HFFc6 (cell line): ENCODE measurements around the gene DGKE. TPM values are rescaled to one million over a fixed set of nuclear protein-coding genes. Genes with fewer than 3 reads are reported as not detected.

Source experiments
- DNase-seq: peaks from one replicate; pipeline ENCODE4 v3.0.0-alpha.2; 2018
- H3K27ac Mint-ChIP-seq: 2 replicates; pipeline ENCODE4 v1.8.0; 2020; ENCODE audit warnings: mild to moderate bottlenecking, mixed read lengths
- H3K27me3 Mint-ChIP-seq: 2 replicates; pipeline ENCODE4 v1.8.0; 2021; ENCODE audit warnings: mild to moderate bottlenecking, moderate library complexity, mixed read lengths; ENCODE audit not compliant: insufficient read depth
- H3K36me3 Mint-ChIP-seq: 2 replicates; pipeline ENCODE4 v1.8.0; 2021; ENCODE audit warnings: low read depth, mixed read lengths
- H3K4me1 Mint-ChIP-seq: 2 replicates; pipeline ENCODE4 v1.8.0; 2020; ENCODE audit warnings: low read depth, mixed read lengths
- H3K4me3 Mint-ChIP-seq: 2 replicates; pipeline ENCODE4 v1.8.0; 2020; ENCODE audit warnings: mild to moderate bottlenecking, moderate library complexity, mixed read lengths
- H3K9me3 Mint-ChIP-seq: 2 replicates; pipeline ENCODE4 v1.8.0; 2020; ENCODE audit warnings: mild to moderate bottlenecking, mixed read lengths
- total RNA-seq, 6 experiments: library from RNA; stranded (reverse); fragmentation: NEBNext Ultra II Directional; extraction: Animal tissue kit (Norgen Biotek cat#: 25700); gene quantifications; 2 replicates in 1 of 6; 3 replicates in 5 of 6; pipeline ENCODE4 v1.2.3, GENCODE V29; 2021
- TF ChIP-seq, protein P1 (sequence below): fragments of 200-600 bp; sonication (generic); IDR thresholded peaks from 2 replicates; pipeline ENCODE4 v1.5.0; 2021; ENCODE audit warnings: antibody characterized with exemption, mild to moderate bottlenecking

The DGKE gene
- total RNA-seq, 6 experiments from 2014 or later = 5.9 to 9.3 (median 7.6) TPM

DNA sequence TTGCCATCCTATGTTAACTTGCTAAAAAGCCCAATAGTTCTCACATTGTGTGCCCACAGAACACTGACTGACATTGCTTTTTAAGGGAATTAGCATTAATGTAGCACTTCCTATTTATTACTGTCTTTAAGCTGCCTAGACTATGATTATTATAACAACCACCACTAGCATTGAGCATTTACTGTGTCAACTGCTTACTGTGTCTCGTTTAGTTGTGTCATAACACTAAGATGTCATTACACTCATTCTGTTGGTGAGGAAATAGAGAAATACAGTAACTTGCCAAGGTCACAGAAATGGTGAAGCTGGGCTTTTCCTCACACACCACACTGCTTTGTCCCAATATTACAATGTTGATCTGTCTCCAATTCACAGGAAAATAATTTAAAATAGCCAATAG, 49.7 kb downstream of the DGKE start:
- TF ChIP-seq, protein P1, sequence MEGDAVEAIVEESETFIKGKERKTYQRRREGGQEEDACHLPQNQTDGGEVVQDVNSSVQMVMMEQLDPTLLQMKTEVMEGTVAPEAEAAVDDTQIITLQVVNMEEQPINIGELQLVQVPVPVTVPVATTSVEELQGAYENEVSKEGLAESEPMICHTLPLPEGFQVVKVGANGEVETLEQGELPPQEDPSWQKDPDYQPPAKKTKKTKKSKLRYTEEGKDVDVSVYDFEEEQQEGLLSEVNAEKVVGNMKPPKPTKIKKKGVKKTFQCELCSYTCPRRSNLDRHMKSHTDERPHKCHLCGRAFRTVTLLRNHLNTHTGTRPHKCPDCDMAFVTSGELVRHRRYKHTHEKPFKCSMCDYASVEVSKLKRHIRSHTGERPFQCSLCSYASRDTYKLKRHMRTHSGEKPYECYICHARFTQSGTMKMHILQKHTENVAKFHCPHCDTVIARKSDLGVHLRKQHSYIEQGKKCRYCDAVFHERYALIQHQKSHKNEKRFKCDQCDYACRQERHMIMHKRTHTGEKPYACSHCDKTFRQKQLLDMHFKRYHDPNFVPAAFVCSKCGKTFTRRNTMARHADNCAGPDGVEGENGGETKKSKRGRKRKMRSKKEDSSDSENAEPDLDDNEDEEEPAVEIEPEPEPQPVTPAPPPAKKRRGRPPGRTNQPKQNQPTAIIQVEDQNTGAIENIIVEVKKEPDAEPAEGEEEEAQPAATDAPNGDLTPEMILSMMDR = no peak
- Mint-ChIP-seq H3K4me3 (no peak overlapping the region), H3K36me3 (peaks cover 26% of the 10 kb centered on the region), H3K9me3 (peaks cover 16% of the 10 kb centered on the region), H3K4me1 (peaks cover 8% of the 10 kb centered on the region), H3K27ac (no peak overlapping the region), H3K27me3 (no peaks in the 10 kb centered on the region)
- DNase-seq = no peak

DNA sequence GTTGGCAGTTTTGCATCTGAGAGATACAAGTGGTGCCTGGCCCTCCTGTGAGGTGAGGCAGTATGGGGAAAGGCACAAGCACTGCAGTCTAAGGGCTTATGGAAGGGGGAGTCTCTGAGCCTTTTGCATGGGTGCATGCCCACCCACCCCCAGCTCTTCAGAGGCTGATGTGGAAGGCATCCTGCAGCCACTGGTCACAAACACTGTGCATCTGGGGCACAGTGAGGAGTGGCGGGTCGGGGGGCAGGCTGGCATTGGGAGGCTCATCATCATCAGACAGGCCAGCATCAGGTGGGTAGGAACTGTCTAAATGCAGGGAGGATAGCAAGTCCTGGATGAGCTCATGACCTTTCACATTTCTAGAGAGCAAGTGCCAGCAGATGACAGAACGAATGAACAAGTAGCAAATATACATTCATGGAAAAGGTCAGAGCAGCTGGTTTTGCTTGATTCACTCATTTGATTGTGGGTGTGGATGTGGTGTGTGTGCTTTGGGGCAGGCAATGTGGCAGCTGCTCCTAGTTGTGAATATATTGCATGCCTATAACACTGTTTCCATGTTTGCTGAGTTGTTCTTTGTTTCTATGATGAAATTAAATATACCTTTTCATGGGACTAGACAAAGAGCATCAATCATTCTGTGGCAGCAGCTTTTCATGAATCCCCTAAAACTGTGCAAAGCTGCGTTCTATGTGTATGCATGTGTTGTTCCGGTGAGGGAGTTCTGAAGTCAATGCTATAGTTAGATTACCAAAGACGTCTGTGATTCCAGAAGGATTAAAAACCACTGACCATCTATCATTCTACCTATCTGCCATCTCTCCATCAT, 50.7 kb downstream of the DGKE start:
- no peak overlapping the region for H3K4me3 Mint-ChIP-seq
- H3K27me3 Mint-ChIP-seq = no peaks in the 10 kb centered on the region
- H3K27ac Mint-ChIP-seq = no peak overlapping the region
- TF ChIP-seq, protein P1 = no peak
- peaks cover 19% of the 10 kb centered on the region for H3K9me3 Mint-ChIP-seq
- peaks cover 7% of the 10 kb centered on the region for H3K4me1 Mint-ChIP-seq
- H3K36me3 Mint-ChIP-seq = peaks cover 36% of the 10 kb centered on the region
- DNase-seq = no peak

DNA sequence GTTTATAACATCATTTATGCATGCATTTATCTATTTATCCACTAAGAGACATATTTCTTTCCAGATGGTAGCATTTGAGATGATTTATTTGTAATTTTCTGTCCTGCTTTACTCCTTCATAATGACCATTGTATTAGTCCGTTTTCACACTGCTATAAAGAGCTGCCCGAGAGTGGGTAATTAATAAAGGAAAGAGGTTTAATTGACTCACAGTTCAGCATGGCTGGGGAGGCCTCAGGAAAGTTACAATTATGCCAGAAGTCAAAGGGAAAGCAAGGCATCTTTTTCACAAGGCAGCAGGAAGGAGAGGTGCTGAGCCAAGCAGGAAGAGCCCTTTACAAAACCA, 51.3 kb downstream of the DGKE start:
- Mint-ChIP-seq H3K4me3 (no peak overlapping the region), H3K4me1 (peaks cover 2% of the 10 kb centered on the region; the same call in 1 of the 2 replicates), H3K27me3 (no peaks in the 10 kb centered on the region), H3K36me3 (peaks cover 39% of the 10 kb centered on the region), H3K9me3 (peaks cover 19% of the 10 kb centered on the region), H3K27ac (no peak overlapping the region)
- TF ChIP-seq, protein P1 = no peak
- no peak for DNase-seq

DNA sequence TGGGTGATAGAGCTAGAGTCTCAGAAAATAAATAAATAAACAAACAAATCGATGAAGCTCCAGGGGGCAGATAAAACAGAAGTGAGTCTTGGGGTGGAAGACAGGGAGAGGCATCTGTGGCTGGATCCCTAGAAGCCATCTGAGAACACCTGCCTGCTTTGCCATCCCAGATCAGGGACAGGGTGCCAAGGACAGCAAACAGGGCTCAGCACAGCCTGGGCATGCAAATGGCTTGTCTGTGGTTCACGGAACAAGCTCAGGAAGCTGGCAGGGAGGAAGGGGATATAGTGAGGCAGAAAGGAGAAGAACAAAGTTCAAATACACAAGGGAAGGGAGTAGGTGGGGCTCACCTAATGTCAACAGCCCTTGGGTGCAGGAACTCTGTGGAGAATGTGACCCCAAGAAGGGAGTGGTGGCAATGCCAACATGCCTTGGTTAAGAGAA, 52.4 kb downstream of the DGKE start:
- Mint-ChIP-seq H3K4me1 (no peaks in the 10 kb centered on the region), H3K27me3 (no peaks in the 10 kb centered on the region), H3K27ac (no peak overlapping the region; the same call in 1 of the 2 replicates), H3K9me3 (peaks cover 19% of the 10 kb centered on the region), H3K36me3 (peaks cover 47% of the 10 kb centered on the region), H3K4me3 (no peak overlapping the region)
- TF ChIP-seq, protein P1 = no peak
- no peak for DNase-seq

DNA sequence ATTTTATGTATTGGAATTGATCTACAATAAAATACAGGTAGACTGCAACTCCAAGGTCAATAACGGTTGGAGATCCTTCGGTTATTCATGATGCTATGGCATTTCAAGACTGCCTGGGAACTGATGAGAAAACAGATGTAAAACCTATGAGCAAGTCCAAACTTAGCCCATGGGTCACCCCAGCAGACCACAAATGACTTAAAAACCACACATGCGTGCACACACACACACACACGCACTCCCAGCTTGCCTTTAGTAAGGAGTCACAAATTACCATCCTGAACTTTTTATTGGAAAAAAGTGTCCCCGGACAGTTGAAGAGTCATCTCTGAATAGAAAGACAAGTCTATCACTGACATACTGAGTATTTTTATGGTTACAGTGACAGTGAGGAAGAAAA, 53.2 kb downstream of the DGKE start:
- H3K4me3 Mint-ChIP-seq = no peak overlapping the region
- no peak for DNase-seq
- H3K4me1 Mint-ChIP-seq = no peaks in the 10 kb centered on the region
- H3K36me3 Mint-ChIP-seq = peaks cover 49% of the 10 kb centered on the region
- peaks cover 19% of the 10 kb centered on the region for H3K9me3 Mint-ChIP-seq
- TF ChIP-seq, protein P1 = no peak
- H3K27me3 Mint-ChIP-seq = no peaks in the 10 kb centered on the region
- H3K27ac Mint-ChIP-seq = no peak overlapping the region
